PC-9 (cell line): ENCODE data around the gene ERN1. TPM values are rescaled to one million over a fixed set of nuclear protein-coding genes. Genes with fewer than 3 reads are reported as not detected.

Experiments used
- BruUV-seq: library from RNA; stranded (reverse); fragments of 400-500 nt; replicated peaks from 2 replicates; lab custom pipeline; 2021; lab: Mats Ljungman, UMichigan
- CTCF ChIA-PET: fragments of 300-600 bp; sonication (Branson Sonifier 250); formaldehyde crosslinking; loops from one replicate; lab custom pipeline; 2022; ENCODE audit warnings: antibody characterized with exemption; lab: Charles Lee
- POLR2A ChIA-PET: fragments of 300-600 bp; sonication (Branson Sonifier 250); formaldehyde crosslinking; loops from one replicate; lab custom pipeline; 2022; ENCODE audit warnings: antibody characterized with exemption; ENCODE audit not compliant: unreplicated experiment; lab: Charles Lee
- DNase-seq, 2 experiments: peaks; one replicate each; pipeline versions ENCODE4 v3.0.0 to v3.0.0-alpha.2; 2015 to 2022; ENCODE audit warnings: mixed read lengths in 1 of 2
- H2AFZ ChIP-seq: fragments of 200-600 bp; sonication (generic); 2 replicates; pipeline ENCODE4 v1.8.1; 2017; ENCODE audit warnings: antibody characterized with exemption
- H3F3A ChIP-seq: fragments of 200-600 bp; sonication (generic); 2 replicates; pipeline ENCODE4 v1.8.1; 2017; ENCODE audit warnings: antibody characterized with exemption, mild to moderate bottlenecking, low read depth; ENCODE audit not compliant: insufficient read depth
- H3K27ac ChIP-seq: fragments of 200-600 bp; sonication (generic); 2 replicates; pipeline ENCODE4 v1.6.1; 2016; ENCODE audit warnings: mixed run types
- H3K27me3 ChIP-seq: fragments of 200-600 bp; sonication (generic); 2 replicates; pipeline ENCODE4 v1.6.1; 2016; ENCODE audit warnings: low read depth, mixed run types; ENCODE audit not compliant: insufficient read depth
- H3K36me3 ChIP-seq: fragments of 200-600 bp; sonication (generic); 2 replicates; pipeline ENCODE4 v1.6.1; 2016; ENCODE audit warnings: low read depth, mixed run types
- H3K4me1 ChIP-seq: fragments of 200-600 bp; sonication (generic); replicated peaks from 2 replicates; pipeline ENCODE4 v1.6.1; 2016; ENCODE audit warnings: mixed run types; ENCODE audit not compliant: insufficient read depth
- H3K4me2 ChIP-seq: fragments of 200-600 bp; sonication (generic); 2 replicates; pipeline ENCODE4 v1.6.1; 2017; ENCODE audit warnings: mixed run types
- H3K4me3 ChIP-seq: fragments of 200-600 bp; sonication (generic); 2 replicates; pipeline ENCODE4 v1.6.1; 2016; ENCODE audit warnings: mixed run types
- H3K79me2 ChIP-seq: fragments of 200-600 bp; sonication (generic); 2 replicates; pipeline ENCODE4 v1.6.1; 2017; ENCODE audit warnings: low read depth, mixed run types
- H3K9me2 ChIP-seq: fragments of 200-600 bp; sonication (generic); 2 replicates; pipeline ENCODE4 v1.8.1; 2017; ENCODE audit warnings: mild to moderate bottlenecking; ENCODE audit not compliant: insufficient read depth
- H3K9me3 ChIP-seq: fragments of 200-600 bp; sonication (generic); 2 replicates; pipeline ENCODE4 v1.8.1; 2016; ENCODE audit warnings: low read depth; ENCODE audit not compliant: insufficient read depth
- H4K20me1 ChIP-seq: fragments of 200-600 bp; sonication (generic); 2 replicates; pipeline ENCODE4 v1.8.1; 2017; ENCODE audit not compliant: insufficient read depth
- CTCF ChIP-seq: fragments of 200-600 bp; sonication (generic); conservative IDR thresholded peaks from 2 replicates; pipeline ENCODE4 v1.6.1; 2017; ENCODE audit warnings: mixed run types, antibody characterized with exemption, mild to moderate bottlenecking, moderate library complexity
- EZH2 ChIP-seq: fragments of 200-600 bp; sonication (generic); IDR thresholded peaks from 2 replicates; pipeline ENCODE4 v1.8.0; 2017; ENCODE audit warnings: antibody characterized with exemption, low read depth
- intact Hi-C: fragments of 100-400 bp; cut with micrococcal nuclease; formaldehyde crosslinking; loops from one replicate; pipeline ENCODE4 v1.10.0; 2022; ENCODE audit not compliant: unreplicated experiment
- total RNA-seq: library from RNA; stranded (reverse); gene quantifications from 2 replicates; pipeline ENCODE4 v1.2.3, GENCODE V29; 2021

The ERN1 gene
- total RNA-seq, 1 experiment from 2014 or later = 9.2 TPM

- no peak for DNase-seq
- no peaks in the 10 kb centered on the region for H3K9me2 ChIP-seq
- CTCF ChIA-PET = interaction anchor here (0.5 to 2.1 kb wide), 21 partner anchors 11 to 261 kb away, joined by 3 to 71 read pairs (median 4); partner anchors contain the start of genes GH1 and ICAM2
- H3K36me3 ChIP-seq = no peaks in the 10 kb centered on the region
- H3K27ac ChIP-seq = no peak overlapping the region
- H3K9me3 ChIP-seq = no peaks in the 10 kb centered on the region
- no peaks in the 10 kb centered on the region for H4K20me1 ChIP-seq
- no TSS peak for BruUV-seq
- H3K4me3 ChIP-seq = no peak overlapping the region
- TF ChIP-seq EZH2 (no peak), CTCF (no peak)
- H3F3A ChIP-seq = peaks cover 10% of the 10 kb centered on the region; the same call in 1 of the 2 replicates
- POLR2A ChIA-PET = no interaction called here
- intact Hi-C loops = loop anchor here (5.0 kb wide), 1 partner anchor 52 kb away; no protein-coding TSS in a partner anchor
- H3K4me1 ChIP-seq = no peaks in the 10 kb centered on the region
- no peak overlapping the region for H3K4me2 ChIP-seq
- H2AFZ ChIP-seq = no peak overlapping the region
- H3K79me2 ChIP-seq = peaks cover 2% of the 10 kb centered on the region
- no peaks in the 10 kb centered on the region for H3K27me3 ChIP-seq
Measured at GRCh38 chr17:64134216-64134970, 4.4 kb upstream of the ERN1 start.

DNA sequence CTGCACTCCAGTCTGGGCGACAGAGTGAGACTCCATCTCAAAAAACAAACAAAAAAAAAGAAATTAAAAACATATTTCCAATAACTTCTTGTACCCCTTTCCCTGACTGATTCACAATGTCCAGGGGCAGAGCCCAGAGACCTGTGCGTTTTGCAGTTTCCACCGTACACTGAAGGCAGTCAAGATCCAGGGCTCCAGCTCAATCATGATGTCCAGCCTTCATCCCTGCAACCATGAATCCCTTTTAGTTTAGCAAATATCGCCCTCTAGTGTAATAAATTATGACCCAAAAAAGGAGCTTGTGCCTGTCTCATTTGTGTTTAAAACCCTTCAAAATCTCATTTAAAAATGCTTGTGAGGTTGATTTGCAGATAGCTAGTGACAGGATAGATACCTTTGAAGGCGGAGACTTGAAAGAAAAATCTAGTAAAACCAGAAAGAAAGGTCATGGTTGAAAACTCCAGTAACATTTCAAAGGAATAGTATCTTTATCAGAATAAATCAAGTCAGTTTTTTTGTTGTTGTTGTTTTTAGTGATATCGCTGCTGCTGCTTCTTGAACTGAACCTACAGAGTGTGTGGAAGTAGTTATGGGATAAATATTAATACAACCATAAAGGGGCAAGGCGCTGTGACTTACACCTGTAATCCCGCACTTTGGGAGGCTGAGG, 3.7 kb upstream of the ERN1 start:
- H2AFZ ChIP-seq = no peak overlapping the region
- H3K4me2 ChIP-seq = no peak overlapping the region
- CTCF ChIA-PET = interaction anchor here (0.5 to 2.1 kb wide), 26 partner anchors 12 to 262 kb away, joined by 3 to 71 read pairs (median 4); partner anchors contain the start of genes CSHL1, GH1 and ICAM2

More for the DNA sequence above, 3.7 kb upstream of the ERN1 start:
- H3K9me2 ChIP-seq = no peaks in the 10 kb centered on the region
- no peak overlapping the region for H3K27ac ChIP-seq
- intact Hi-C loops = loop anchor here (1.0 to 5.0 kb wide), 4 partner anchors 51 to 214 kb away; no protein-coding TSS in a partner anchor
- TF ChIP-seq CTCF (peak; percentile 83), EZH2 (no peak)
- H4K20me1 ChIP-seq = 0 out of 2 replicates have a peak, but pooled peaks cover 4% of the 10 kb centered on the region
- H3K27me3 ChIP-seq = no peaks in the 10 kb centered on the region
- H3K9me3 ChIP-seq = no peaks in the 10 kb centered on the region
- H3K79me2 ChIP-seq = peaks cover 9% of the 10 kb centered on the region
- no peak for DNase-seq
- POLR2A ChIA-PET = interaction anchor here (0.6 kb wide), 1 partner anchor 99 kb away, joined by 3 read pairs; no protein-coding TSS in a partner anchor
- no peak overlapping the region for H3K4me3 ChIP-seq
- H3K4me1 ChIP-seq = peaks cover 2% of the 10 kb centered on the region; the same call in 1 of the 2 replicates
- no TSS peak for BruUV-seq
- no peaks in the 10 kb centered on the region for H3K36me3 ChIP-seq
- peaks cover 15% of the 10 kb centered on the region; the same call in 1 of the 2 replicates for H3F3A ChIP-seq
